ENCODE measurements around the gene BICC1.
"Not testable (repeated sequence)": the region's sequence is repeated elsewhere in the genome, so short reads cannot be mapped to it uniquely, and the experiment has no call there.

The BICC1 gene

GRCh38 chr10:58588673-58589265 is 76.1 kb downstream of the BICC1 start:
- H3K4me1 ChIP-seq (ENCODE audit: control insufficient read depth in 1 of 2, insufficient read depth in 2 of 2, low read length in 2 of 2) = no peaks in the 10 kb centered on the region
- H3K27me3 ChIP-seq (ENCODE audit: low read depth, low read length) = no peaks in the 10 kb centered on the region

GRCh38 chr10:58590152-58590840 is 77.6 kb downstream of the BICC1 start:
- no peak overlapping the region for H3K4me3 ChIP-seq (ENCODE audit: low read depth in 1 of 2, low read length in 2 of 2)
- H3K27me3 ChIP-seq (ENCODE audit: low read depth, low read length) = no peaks in the 10 kb centered on the region
- no peaks in the 10 kb centered on the region for H3K36me3 ChIP-seq (ENCODE audit: control insufficient read depth in 1 of 2, insufficient read depth in 2 of 2, low read length in 2 of 2)
- H3K27ac ChIP-seq (ENCODE audit: low read length) = no peak overlapping the region
- H3K4me1 ChIP-seq (ENCODE audit: control insufficient read depth in 1 of 2, insufficient read depth in 2 of 2, low read length in 2 of 2) = no peaks in the 10 kb centered on the region
- no peaks in the 10 kb centered on the region for H3K9me3 ChIP-seq (ENCODE audit: control insufficient read depth in 1 of 2, low read length in 2 of 2)

More at GRCh38 chr10:58588673-58589265, 76.1 kb downstream of the BICC1 start:
- no peaks in the 10 kb centered on the region for H3K36me3 ChIP-seq (ENCODE audit: control insufficient read depth in 1 of 2, insufficient read depth in 2 of 2, low read length in 2 of 2)
- no peak overlapping the region for H3K27ac ChIP-seq (ENCODE audit: low read length)
- no peak overlapping the region for H3K4me3 ChIP-seq (ENCODE audit: low read depth in 1 of 2, low read length in 2 of 2)
- H3K9me3 ChIP-seq (ENCODE audit: control insufficient read depth in 1 of 2, low read length in 2 of 2) = no peaks in the 10 kb centered on the region

- Histone ChIP-seq H3K4me1 (ENCODE audit: control insufficient read depth in 1 of 2, insufficient read depth in 2 of 2, low read length in 2 of 2) (no peaks in the 10 kb centered on the region), H3K27me3 (ENCODE audit: low read depth, low read length) (no peaks in the 10 kb centered on the region), H3K9me3 (ENCODE audit: control insufficient read depth in 1 of 2, low read length in 2 of 2) (no peaks in the 10 kb centered on the region), H3K27ac (ENCODE audit: low read length) (no peak overlapping the region), H3K4me3 (ENCODE audit: low read depth in 1 of 2, low read length in 2 of 2) (no peak overlapping the region), H3K36me3 (ENCODE audit: control insufficient read depth in 1 of 2, insufficient read depth in 2 of 2, low read length in 2 of 2) (no peaks in the 10 kb centered on the region)
Measured at GRCh38 chr10:58590924-58591323, 78.3 kb downstream of the BICC1 start.

- Histone ChIP-seq H3K27ac (ENCODE audit: low read length) (no peak overlapping the region), H3K36me3 (ENCODE audit: control insufficient read depth in 1 of 2, insufficient read depth in 2 of 2, low read length in 2 of 2) (no peaks in the 10 kb centered on the region), H3K9me3 (ENCODE audit: control insufficient read depth in 1 of 2, low read length in 2 of 2) (peaks cover 0 to 5% of the 10 kb centered on the region in 2 donors), H3K4me1 (ENCODE audit: control insufficient read depth in 1 of 2, insufficient read depth in 2 of 2, low read length in 2 of 2) (no peaks in the 10 kb centered on the region), H3K4me3 (ENCODE audit: low read depth in 1 of 2, low read length in 2 of 2) (no peak overlapping the region), H3K27me3 (ENCODE audit: low read depth, low read length) (no peaks in the 10 kb centered on the region)
Measured at GRCh38 chr10:58593008-58593407, 80.3 kb downstream of the BICC1 start.

GRCh38 chr10:58597211-58597610 is 84.5 kb downstream of the BICC1 start:
- not testable (repeated sequence) for H3K4me1 ChIP-seq (ENCODE audit: control insufficient read depth in 1 of 2, insufficient read depth in 2 of 2, low read length in 2 of 2); H3K4me3 ChIP-seq (ENCODE audit: low read depth in 1 of 2, low read length in 2 of 2); H3K27me3 ChIP-seq (ENCODE audit: low read depth, low read length); H3K36me3 ChIP-seq (ENCODE audit: control insufficient read depth in 1 of 2, insufficient read depth in 2 of 2, low read length in 2 of 2); H3K9me3 ChIP-seq (ENCODE audit: control insufficient read depth in 1 of 2, low read length in 2 of 2); H3K27ac ChIP-seq (ENCODE audit: low read length)

GRCh38 chr10:58599927-58600553 is 87.4 kb downstream of the BICC1 start:
- no peaks in the 10 kb centered on the region for H3K36me3 ChIP-seq (ENCODE audit: control insufficient read depth in 1 of 2, insufficient read depth in 2 of 2, low read length in 2 of 2)
- H3K4me1 ChIP-seq (ENCODE audit: control insufficient read depth in 1 of 2, insufficient read depth in 2 of 2, low read length in 2 of 2) = peaks cover 0 to 5% of the 10 kb centered on the region in 2 donors
- no peak overlapping the region for H3K27ac ChIP-seq (ENCODE audit: low read length)
- no peaks in the 10 kb centered on the region for H3K27me3 ChIP-seq (ENCODE audit: low read depth, low read length)
- H3K4me3 ChIP-seq (ENCODE audit: low read depth in 1 of 2, low read length in 2 of 2) = no peak overlapping the region
- peaks cover 0 to 5% of the 10 kb centered on the region in 2 donors for H3K9me3 ChIP-seq (ENCODE audit: control insufficient read depth in 1 of 2, low read length in 2 of 2)

GRCh38 chr10:58608351-58608750 is 95.7 kb downstream of the BICC1 start:
- Histone ChIP-seq H3K9me3 (ENCODE audit: control insufficient read depth in 1 of 2, low read length in 2 of 2) (no peaks in the 10 kb centered on the region), H3K27ac (ENCODE audit: low read length) (no peak overlapping the region), H3K4me1 (ENCODE audit: control insufficient read depth in 1 of 2, insufficient read depth in 2 of 2, low read length in 2 of 2) (no peaks in the 10 kb centered on the region), H3K27me3 (ENCODE audit: low read depth, low read length) (no peaks in the 10 kb centered on the region), H3K36me3 (ENCODE audit: control insufficient read depth in 1 of 2, insufficient read depth in 2 of 2, low read length in 2 of 2) (no peaks in the 10 kb centered on the region), H3K4me3 (ENCODE audit: low read depth in 1 of 2, low read length in 2 of 2) (no peak overlapping the region)

- Histone ChIP-seq H3K27me3 (ENCODE audit: low read depth, low read length) (no peaks in the 10 kb centered on the region), H3K4me1 (ENCODE audit: control insufficient read depth in 1 of 2, insufficient read depth in 2 of 2, low read length in 2 of 2) (no peaks in the 10 kb centered on the region), H3K27ac (ENCODE audit: low read length) (no peak overlapping the region), H3K9me3 (ENCODE audit: control insufficient read depth in 1 of 2, low read length in 2 of 2) (no peaks in the 10 kb centered on the region), H3K4me3 (ENCODE audit: low read depth in 1 of 2, low read length in 2 of 2) (no peak overlapping the region), H3K36me3 (ENCODE audit: control insufficient read depth in 1 of 2, insufficient read depth in 2 of 2, low read length in 2 of 2) (no peaks in the 10 kb centered on the region)
Measured at GRCh38 chr10:58608826-58609531, 96.3 kb downstream of the BICC1 start.

GRCh38 chr10:58609532-58610150 is 97.0 kb downstream of the BICC1 start:
- H3K27me3 ChIP-seq (ENCODE audit: low read depth, low read length) = no peaks in the 10 kb centered on the region
- no peaks in the 10 kb centered on the region for H3K4me1 ChIP-seq (ENCODE audit: control insufficient read depth in 1 of 2, insufficient read depth in 2 of 2, low read length in 2 of 2)
- no peak overlapping the region for H3K4me3 ChIP-seq (ENCODE audit: low read depth in 1 of 2, low read length in 2 of 2)
- H3K9me3 ChIP-seq (ENCODE audit: control insufficient read depth in 1 of 2, low read length in 2 of 2) = no peaks in the 10 kb centered on the region
- H3K27ac ChIP-seq (ENCODE audit: low read length) = no peak overlapping the region
- H3K36me3 ChIP-seq (ENCODE audit: control insufficient read depth in 1 of 2, insufficient read depth in 2 of 2, low read length in 2 of 2) = no peaks in the 10 kb centered on the region

GRCh38 chr10:58615237-58615935 is 102.7 kb downstream of the BICC1 start:
- Histone ChIP-seq H3K4me1 (ENCODE audit: control insufficient read depth in 1 of 2, insufficient read depth in 2 of 2, low read length in 2 of 2) (no peaks in the 10 kb centered on the region), H3K27ac (ENCODE audit: low read length) (no peak overlapping the region), H3K36me3 (ENCODE audit: control insufficient read depth in 1 of 2, insufficient read depth in 2 of 2, low read length in 2 of 2) (no peaks in the 10 kb centered on the region), H3K27me3 (ENCODE audit: low read depth, low read length) (no peaks in the 10 kb centered on the region), H3K4me3 (ENCODE audit: low read depth in 1 of 2, low read length in 2 of 2) (no peak overlapping the region), H3K9me3 (ENCODE audit: control insufficient read depth in 1 of 2, low read length in 2 of 2) (no peaks in the 10 kb centered on the region)

All from muscle layer of duodenum (tissue), 2 donors.